ENCODE results near the gene SAP130. TPM values are rescaled to one million over a fixed set of nuclear protein-coding genes. Genes with fewer than 3 reads are reported as not detected.

Gene SAP130
- total and polyA plus RNA-seq, 4 donors, result 3.3 to 5.3 (median 4.5) TPM

DNA sequence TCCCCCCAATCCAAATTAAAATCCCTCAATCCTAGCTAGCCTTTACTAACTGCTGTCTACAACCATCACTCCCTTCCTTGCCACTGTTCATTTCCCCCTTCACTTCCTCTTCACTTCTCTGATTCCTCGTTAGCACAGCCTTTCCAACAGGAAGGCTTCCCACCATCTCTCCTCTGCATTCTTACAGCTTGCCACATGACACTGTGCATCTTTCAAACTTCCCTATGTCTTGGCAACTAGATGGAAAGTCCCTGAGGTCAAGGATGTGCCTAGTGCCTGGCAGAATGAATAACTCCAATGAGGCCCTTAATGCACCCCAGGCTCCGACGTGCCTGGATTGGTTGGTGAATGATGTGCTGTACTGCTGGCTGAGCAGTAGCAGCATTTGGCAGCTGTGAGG is 15.2 kb downstream of the SAP130 start:
- no peak for DNase-seq (ENCODE audit: low spot score)
- TF ChIP-seq HNF4A (conservative IDR thresholded peaks at IDR 0.05), result no peak
- TF ChIP-seq, protein P1, sequence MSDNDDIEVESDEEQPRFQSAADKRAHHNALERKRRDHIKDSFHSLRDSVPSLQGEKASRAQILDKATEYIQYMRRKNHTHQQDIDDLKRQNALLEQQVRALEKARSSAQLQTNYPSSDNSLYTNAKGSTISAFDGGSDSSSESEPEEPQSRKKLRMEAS (IDR thresholded peaks at IDR 0.05), result no peak
- no peak for TF ChIP-seq JUND (IDR thresholded peaks at IDR 0.05)
- TF ChIP-seq, protein P2, sequence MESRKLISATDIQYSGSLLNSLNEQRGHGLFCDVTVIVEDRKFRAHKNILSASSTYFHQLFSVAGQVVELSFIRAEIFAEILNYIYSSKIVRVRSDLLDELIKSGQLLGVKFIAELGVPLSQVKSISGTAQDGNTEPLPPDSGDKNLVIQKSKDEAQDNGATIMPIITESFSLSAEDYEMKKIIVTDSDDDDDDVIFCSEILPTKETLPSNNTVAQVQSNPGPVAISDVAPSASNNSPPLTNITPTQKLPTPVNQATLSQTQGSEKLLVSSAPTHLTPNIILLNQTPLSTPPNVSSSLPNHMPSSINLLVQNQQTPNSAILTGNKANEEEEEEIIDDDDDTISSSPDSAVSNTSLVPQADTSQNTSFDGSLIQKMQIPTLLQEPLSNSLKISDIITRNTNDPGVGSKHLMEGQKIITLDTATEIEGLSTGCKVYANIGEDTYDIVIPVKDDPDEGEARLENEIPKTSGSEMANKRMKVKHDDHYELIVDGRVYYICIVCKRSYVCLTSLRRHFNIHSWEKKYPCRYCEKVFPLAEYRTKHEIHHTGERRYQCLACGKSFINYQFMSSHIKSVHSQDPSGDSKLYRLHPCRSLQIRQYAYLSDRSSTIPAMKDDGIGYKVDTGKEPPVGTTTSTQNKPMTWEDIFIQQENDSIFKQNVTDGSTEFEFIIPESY (IDR thresholded peaks at IDR 0.05), result no peak
- TF ChIP-seq TAF1 (conservative IDR thresholded peaks at IDR 0.05), result no peak
- TF ChIP-seq RXRA (IDR thresholded peaks at IDR 0.05), result no peak
- TF ChIP-seq, protein P3, sequence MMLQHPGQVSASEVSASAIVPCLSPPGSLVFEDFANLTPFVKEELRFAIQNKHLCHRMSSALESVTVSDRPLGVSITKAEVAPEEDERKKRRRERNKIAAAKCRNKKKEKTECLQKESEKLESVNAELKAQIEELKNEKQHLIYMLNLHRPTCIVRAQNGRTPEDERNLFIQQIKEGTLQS (IDR thresholded peaks at IDR 0.05), result no peak
- TF ChIP-seq NR2F2 (IDR thresholded peaks at IDR 0.05), result no peak
- no peak for TF ChIP-seq FOXA2 (IDR thresholded peaks at IDR 0.05)
- TF ChIP-seq, protein P4, sequence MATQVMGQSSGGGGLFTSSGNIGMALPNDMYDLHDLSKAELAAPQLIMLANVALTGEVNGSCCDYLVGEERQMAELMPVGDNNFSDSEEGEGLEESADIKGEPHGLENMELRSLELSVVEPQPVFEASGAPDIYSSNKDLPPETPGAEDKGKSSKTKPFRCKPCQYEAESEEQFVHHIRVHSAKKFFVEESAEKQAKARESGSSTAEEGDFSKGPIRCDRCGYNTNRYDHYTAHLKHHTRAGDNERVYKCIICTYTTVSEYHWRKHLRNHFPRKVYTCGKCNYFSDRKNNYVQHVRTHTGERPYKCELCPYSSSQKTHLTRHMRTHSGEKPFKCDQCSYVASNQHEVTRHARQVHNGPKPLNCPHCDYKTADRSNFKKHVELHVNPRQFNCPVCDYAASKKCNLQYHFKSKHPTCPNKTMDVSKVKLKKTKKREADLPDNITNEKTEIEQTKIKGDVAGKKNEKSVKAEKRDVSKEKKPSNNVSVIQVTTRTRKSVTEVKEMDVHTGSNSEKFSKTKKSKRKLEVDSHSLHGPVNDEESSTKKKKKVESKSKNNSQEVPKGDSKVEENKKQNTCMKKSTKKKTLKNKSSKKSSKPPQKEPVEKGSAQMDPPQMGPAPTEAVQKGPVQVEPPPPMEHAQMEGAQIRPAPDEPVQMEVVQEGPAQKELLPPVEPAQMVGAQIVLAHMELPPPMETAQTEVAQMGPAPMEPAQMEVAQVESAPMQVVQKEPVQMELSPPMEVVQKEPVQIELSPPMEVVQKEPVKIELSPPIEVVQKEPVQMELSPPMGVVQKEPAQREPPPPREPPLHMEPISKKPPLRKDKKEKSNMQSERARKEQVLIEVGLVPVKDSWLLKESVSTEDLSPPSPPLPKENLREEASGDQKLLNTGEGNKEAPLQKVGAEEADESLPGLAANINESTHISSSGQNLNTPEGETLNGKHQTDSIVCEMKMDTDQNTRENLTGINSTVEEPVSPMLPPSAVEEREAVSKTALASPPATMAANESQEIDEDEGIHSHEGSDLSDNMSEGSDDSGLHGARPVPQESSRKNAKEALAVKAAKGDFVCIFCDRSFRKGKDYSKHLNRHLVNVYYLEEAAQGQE (IDR thresholded peaks at IDR 0.05), result no peak
- no peak for TF ChIP-seq GABPA (IDR thresholded peaks at IDR 0.05 in 1 of 2, conservative IDR thresholded peaks at IDR 0.05 in 1 of 2)
- TF ChIP-seq YY1 (IDR thresholded peaks at IDR 0.05), result no peak
- no peak for TF ChIP-seq HNF4G (IDR thresholded peaks at IDR 0.05)
- TF ChIP-seq FOXA1 (IDR thresholded peaks at IDR 0.05), result no peak
- TF ChIP-seq SP1 (IDR thresholded peaks at IDR 0.05), result no peak
- TF ChIP-seq, protein P5, sequence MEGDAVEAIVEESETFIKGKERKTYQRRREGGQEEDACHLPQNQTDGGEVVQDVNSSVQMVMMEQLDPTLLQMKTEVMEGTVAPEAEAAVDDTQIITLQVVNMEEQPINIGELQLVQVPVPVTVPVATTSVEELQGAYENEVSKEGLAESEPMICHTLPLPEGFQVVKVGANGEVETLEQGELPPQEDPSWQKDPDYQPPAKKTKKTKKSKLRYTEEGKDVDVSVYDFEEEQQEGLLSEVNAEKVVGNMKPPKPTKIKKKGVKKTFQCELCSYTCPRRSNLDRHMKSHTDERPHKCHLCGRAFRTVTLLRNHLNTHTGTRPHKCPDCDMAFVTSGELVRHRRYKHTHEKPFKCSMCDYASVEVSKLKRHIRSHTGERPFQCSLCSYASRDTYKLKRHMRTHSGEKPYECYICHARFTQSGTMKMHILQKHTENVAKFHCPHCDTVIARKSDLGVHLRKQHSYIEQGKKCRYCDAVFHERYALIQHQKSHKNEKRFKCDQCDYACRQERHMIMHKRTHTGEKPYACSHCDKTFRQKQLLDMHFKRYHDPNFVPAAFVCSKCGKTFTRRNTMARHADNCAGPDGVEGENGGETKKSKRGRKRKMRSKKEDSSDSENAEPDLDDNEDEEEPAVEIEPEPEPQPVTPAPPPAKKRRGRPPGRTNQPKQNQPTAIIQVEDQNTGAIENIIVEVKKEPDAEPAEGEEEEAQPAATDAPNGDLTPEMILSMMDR (IDR thresholded peaks at IDR 0.05; ENCODE audit: low read depth, low read length, missing input control), result no peak
- no peak for TF ChIP-seq EGR1 (IDR thresholded peaks at IDR 0.05; ENCODE audit: low read depth in 2 of 2)
- WGBS, result 92% methylated on average over 3 of the region's 3 CpGs

More for the DNA sequence above, 15.2 kb downstream of the SAP130 start:
- H3K9ac ChIP-seq (ENCODE audit: low read depth in 1 of 2, low read length in 2 of 2), result no peak overlapping the region
- no peaks in the 10 kb centered on the region for H3K27me3 ChIP-seq (ENCODE audit: control insufficient read depth in 4 of 4, insufficient read depth in 4 of 4, low read length in 3 of 4)
- peaks cover 12 to 86% (median 71%) of the 10 kb centered on the region in 4 donors for H3K36me3 ChIP-seq (ENCODE audit: control insufficient read depth in 4 of 4, insufficient read depth in 3 of 4, low read depth in 1 of 4, low read length in 3 of 4)
- H3K4me1 ChIP-seq (ENCODE audit: control insufficient read depth in 4 of 4, insufficient read depth in 4 of 4, low read length in 3 of 4), result no peaks in the 10 kb centered on the region
- H3K27ac ChIP-seq (ENCODE audit: low read depth in 1 of 2, low read length in 2 of 2), result no peak overlapping the region
- no peak overlapping the region for H3K4me3 ChIP-seq (ENCODE audit: low read depth in 1 of 3, low read length in 3 of 3)
- H3K9me3 ChIP-seq (ENCODE audit: control insufficient read depth in 4 of 4, low read length in 3 of 4), result no peaks in the 10 kb centered on the region
